ENCODE data around the gene IKZF3. TPM values are rescaled to one million over a fixed set of nuclear protein-coding genes. Genes with fewer than 3 reads are reported as not detected.
A peak's percentile ranks its signal among the peaks of the same experiment; 100 is the strongest.

IKZF3 gene
- total RNA-seq, 1 donor from 2014 or later, result 0.34 TPM

DNA sequence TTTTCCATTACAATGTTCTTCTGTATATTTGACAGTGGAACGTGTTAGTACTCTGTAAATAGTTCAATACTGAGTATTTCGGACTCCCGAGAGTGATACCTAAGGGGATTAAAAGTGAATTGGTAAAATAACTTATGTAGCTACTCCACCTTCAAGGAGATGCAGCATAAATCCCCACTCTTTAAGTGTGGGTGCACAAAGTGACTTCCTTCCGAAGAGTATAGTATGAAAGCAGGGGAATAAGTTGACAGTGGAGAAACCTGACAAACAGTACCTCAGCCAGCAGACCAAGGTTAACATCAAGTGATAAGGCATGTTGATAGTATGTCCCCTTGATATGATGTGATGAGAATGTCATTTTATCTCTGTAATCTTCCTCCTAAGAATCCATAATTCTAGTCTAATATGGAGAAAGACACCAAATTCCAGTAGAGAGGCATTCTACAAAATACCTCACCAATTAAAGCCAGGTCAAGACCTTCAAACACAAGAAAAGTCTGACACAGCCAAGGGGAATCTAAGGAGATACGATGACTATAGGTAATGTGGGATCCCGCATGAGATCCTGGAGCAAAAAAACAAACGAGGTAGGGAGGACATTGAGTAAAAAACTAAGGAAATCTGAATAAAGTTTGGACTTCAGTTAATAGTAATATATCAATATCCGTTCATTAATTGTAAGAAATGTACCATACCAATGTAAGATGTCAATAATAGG, 2.1 kb upstream of the IKZF3 start:
- Histone ChIP-seq H3K4me3 (ENCODE audit: insufficient read depth, low read depth, low read length) (no peak overlapping the region), H3K4me1 (ENCODE audit: insufficient read depth, low read length) (no peaks in the 10 kb centered on the region), H3K27ac (ENCODE audit: low read depth, low read length) (no peak overlapping the region), H3K79me2 (ENCODE audit: insufficient read depth, low read length) (no peaks in the 10 kb centered on the region), H4K20me1 (ENCODE audit: insufficient read depth, low read length) (no peaks in the 10 kb centered on the region), H3K4me2 (ENCODE audit: low read length) (no peak overlapping the region), H3K36me3 (ENCODE audit: insufficient read depth, low read length) (no peaks in the 10 kb centered on the region), H3K9me3 (ENCODE audit: insufficient read depth, low read depth, low read length) (peaks cover 13% of the 10 kb centered on the region), H3K27me3 (ENCODE audit: insufficient read depth, low read length) (peaks cover 67% of the 10 kb centered on the region), H2AFZ (ENCODE audit: low read depth, low read length) (no peak overlapping the region), H3K9ac (ENCODE audit: low read length) (no peak overlapping the region)
- Mint-ChIP-seq H3K27ac (ENCODE audit: unreplicated experiment) (no peak overlapping the region), H3K4me3 (ENCODE audit: unreplicated experiment) (no peak overlapping the region), H3K36me3 (ENCODE audit: low read depth, unreplicated experiment) (no peaks in the 10 kb centered on the region), H3K27me3 (ENCODE audit: low read depth, unreplicated experiment) (peaks cover 41% of the 10 kb centered on the region), H3K4me1 (ENCODE audit: low read depth, unreplicated experiment) (no peaks in the 10 kb centered on the region), H3K9me3 (ENCODE audit: unreplicated experiment) (no peaks in the 10 kb centered on the region)
- FAIRE-seq (no peak), DNase-seq (ENCODE audit: low read depth) (no peak)
- no peak for TF ChIP-seq EZH2 (IDR thresholded peaks at IDR 0.05; ENCODE audit: insufficient read depth, low read length)
- TF ChIP-seq, protein P1, sequence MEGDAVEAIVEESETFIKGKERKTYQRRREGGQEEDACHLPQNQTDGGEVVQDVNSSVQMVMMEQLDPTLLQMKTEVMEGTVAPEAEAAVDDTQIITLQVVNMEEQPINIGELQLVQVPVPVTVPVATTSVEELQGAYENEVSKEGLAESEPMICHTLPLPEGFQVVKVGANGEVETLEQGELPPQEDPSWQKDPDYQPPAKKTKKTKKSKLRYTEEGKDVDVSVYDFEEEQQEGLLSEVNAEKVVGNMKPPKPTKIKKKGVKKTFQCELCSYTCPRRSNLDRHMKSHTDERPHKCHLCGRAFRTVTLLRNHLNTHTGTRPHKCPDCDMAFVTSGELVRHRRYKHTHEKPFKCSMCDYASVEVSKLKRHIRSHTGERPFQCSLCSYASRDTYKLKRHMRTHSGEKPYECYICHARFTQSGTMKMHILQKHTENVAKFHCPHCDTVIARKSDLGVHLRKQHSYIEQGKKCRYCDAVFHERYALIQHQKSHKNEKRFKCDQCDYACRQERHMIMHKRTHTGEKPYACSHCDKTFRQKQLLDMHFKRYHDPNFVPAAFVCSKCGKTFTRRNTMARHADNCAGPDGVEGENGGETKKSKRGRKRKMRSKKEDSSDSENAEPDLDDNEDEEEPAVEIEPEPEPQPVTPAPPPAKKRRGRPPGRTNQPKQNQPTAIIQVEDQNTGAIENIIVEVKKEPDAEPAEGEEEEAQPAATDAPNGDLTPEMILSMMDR (IDR thresholded peaks at IDR 0.05; ENCODE audit: insufficient read depth, low read depth, low read length), result no peak

DNA sequence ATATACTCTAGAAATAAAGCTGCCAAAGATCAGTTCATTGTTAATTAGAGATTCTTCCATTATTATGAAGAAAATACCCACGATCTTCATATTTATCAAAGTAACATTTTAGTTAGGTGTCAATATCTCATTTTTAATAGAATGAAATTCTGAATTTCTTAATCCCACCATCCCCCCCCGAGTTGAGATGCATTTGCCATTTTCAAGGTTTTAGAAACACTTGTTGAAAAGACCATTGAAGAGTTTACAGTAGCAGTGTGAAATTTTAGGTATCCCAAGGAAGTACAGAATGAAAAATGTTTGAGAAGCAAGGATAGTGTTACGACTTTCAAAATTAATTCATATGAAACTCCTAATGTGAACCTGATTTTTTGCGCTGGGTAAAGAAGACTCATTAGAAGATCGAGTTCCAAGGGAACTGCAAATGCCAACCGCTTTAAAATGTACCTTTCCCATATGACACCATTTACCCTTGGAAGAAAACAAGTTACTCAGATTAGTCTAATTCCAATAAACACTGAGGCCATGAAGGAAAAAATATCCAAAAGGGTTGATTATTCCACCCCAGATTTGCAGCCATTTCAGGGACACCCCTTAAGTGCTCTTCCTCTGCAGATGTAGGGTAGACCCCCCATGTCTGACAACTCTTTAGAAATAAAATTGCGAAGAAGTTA, 731 bp downstream of the IKZF3 start:
- TF ChIP-seq, protein P1 (IDR thresholded peaks at IDR 0.05; ENCODE audit: insufficient read depth, low read depth, low read length), result no peak
- TF ChIP-seq EZH2 (IDR thresholded peaks at IDR 0.05; ENCODE audit: insufficient read depth, low read length), result no peak
- Histone ChIP-seq H3K9me3 (ENCODE audit: insufficient read depth, low read depth, low read length) (peaks cover 13% of the 10 kb centered on the region), H3K79me2 (ENCODE audit: insufficient read depth, low read length) (no peaks in the 10 kb centered on the region), H2AFZ (ENCODE audit: low read depth, low read length) (no peak overlapping the region), H3K4me3 (ENCODE audit: insufficient read depth, low read depth, low read length) (no peak overlapping the region), H3K36me3 (ENCODE audit: insufficient read depth, low read length) (no peaks in the 10 kb centered on the region), H4K20me1 (ENCODE audit: insufficient read depth, low read length) (no peaks in the 10 kb centered on the region), H3K27me3 (ENCODE audit: insufficient read depth, low read length) (peaks cover 67% of the 10 kb centered on the region), H3K4me1 (ENCODE audit: insufficient read depth, low read length) (no peaks in the 10 kb centered on the region), H3K9ac (ENCODE audit: low read length) (no peak overlapping the region), H3K27ac (ENCODE audit: low read depth, low read length) (no peak overlapping the region), H3K4me2 (ENCODE audit: low read length) (peak overlapping the region; percentile 53)
- Mint-ChIP-seq H3K36me3 (ENCODE audit: low read depth, unreplicated experiment) (no peaks in the 10 kb centered on the region), H3K27ac (ENCODE audit: unreplicated experiment) (no peak overlapping the region), H3K27me3 (ENCODE audit: low read depth, unreplicated experiment) (peaks cover 38% of the 10 kb centered on the region), H3K4me1 (ENCODE audit: low read depth, unreplicated experiment) (no peaks in the 10 kb centered on the region), H3K9me3 (ENCODE audit: unreplicated experiment) (no peaks in the 10 kb centered on the region), H3K4me3 (ENCODE audit: unreplicated experiment) (peak overlapping the region; percentile 57)
- FAIRE-seq (no peak), DNase-seq (ENCODE audit: low read depth) (no peak)

DNA sequence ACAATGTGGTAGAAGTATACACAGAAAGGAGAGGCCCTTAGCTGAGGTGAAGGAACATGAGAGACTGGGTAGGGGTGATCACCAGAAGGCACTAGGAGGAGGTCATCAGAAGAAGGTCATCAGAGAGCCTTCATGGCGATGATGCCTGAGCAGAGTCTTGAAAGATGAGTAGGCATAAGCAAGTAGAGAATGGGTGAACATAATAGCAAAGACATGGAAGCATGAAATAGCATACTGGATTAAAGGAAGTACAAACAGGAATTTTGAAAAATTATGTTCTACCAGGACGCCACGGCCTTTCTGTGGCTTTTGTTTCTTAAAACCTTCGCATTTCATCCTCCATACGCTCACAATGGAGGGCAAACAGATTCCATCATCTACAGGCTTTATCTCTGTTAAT, 2.9 kb downstream of the IKZF3 start:
- H3K4me1 Mint-ChIP-seq (ENCODE audit: low read depth, unreplicated experiment), result no peaks in the 10 kb centered on the region

More for the DNA sequence above, 2.9 kb downstream of the IKZF3 start:
- peaks cover 31% of the 10 kb centered on the region for H3K27me3 Mint-ChIP-seq (ENCODE audit: low read depth, unreplicated experiment)
- H3K27ac Mint-ChIP-seq (ENCODE audit: unreplicated experiment), result no peak overlapping the region
- H3K9me3 Mint-ChIP-seq (ENCODE audit: unreplicated experiment), result no peaks in the 10 kb centered on the region
- H3K4me2 ChIP-seq (ENCODE audit: low read length), result no peak overlapping the region
- no peak overlapping the region for H3K27ac ChIP-seq (ENCODE audit: low read depth, low read length)
- H3K79me2 ChIP-seq (ENCODE audit: insufficient read depth, low read length), result no peaks in the 10 kb centered on the region
- DNase-seq (ENCODE audit: low read depth) (no peak), FAIRE-seq (no peak)
- H3K36me3 Mint-ChIP-seq (ENCODE audit: low read depth, unreplicated experiment), result no peaks in the 10 kb centered on the region
- H3K9ac ChIP-seq (ENCODE audit: low read length), result no peak overlapping the region
- no peaks in the 10 kb centered on the region for H3K36me3 ChIP-seq (ENCODE audit: insufficient read depth, low read length)
- no peak overlapping the region for H2AFZ ChIP-seq (ENCODE audit: low read depth, low read length)
- TF ChIP-seq EZH2 (IDR thresholded peaks at IDR 0.05; ENCODE audit: insufficient read depth, low read length), result no peak
- TF ChIP-seq, protein P1 (IDR thresholded peaks at IDR 0.05; ENCODE audit: insufficient read depth, low read depth, low read length), result no peak
- no peaks in the 10 kb centered on the region for H3K4me1 ChIP-seq (ENCODE audit: insufficient read depth, low read length)
- H3K27me3 ChIP-seq (ENCODE audit: insufficient read depth, low read length), result peaks cover 53% of the 10 kb centered on the region
- no peak overlapping the region for H3K4me3 ChIP-seq (ENCODE audit: insufficient read depth, low read depth, low read length)
- H3K9me3 ChIP-seq (ENCODE audit: insufficient read depth, low read depth, low read length), result peaks cover 3% of the 10 kb centered on the region
- H4K20me1 ChIP-seq (ENCODE audit: insufficient read depth, low read length), result no peaks in the 10 kb centered on the region
- no peak overlapping the region for H3K4me3 Mint-ChIP-seq (ENCODE audit: unreplicated experiment)
